SK-N-SH treated with all-trans-retinoic acid at 6 μM for 48 hours (cell line): ENCODE data around the gene EPB42.

Experiments
- ARNTL ChIP-seq: fragments of 450-650 bp; formaldehyde crosslinking; IDR thresholded peaks from 2 replicates; pipeline ENCODE4 v1.5.0; 2020; ENCODE audit warnings: low read depth, mild to moderate bottlenecking, moderate library complexity, borderline replicate concordance
- CREB5 ChIP-seq: fragments of 250-450 bp; sonication (Bioruptor Pico); IDR thresholded peaks from 2 replicates; pipeline ENCODE4 v1.5.1; 2020; ENCODE audit warnings: low read depth, mild to moderate bottlenecking, moderate library complexity
- CSDC2 ChIP-seq: fragments of 250-450 bp; sonication (Bioruptor Pico); IDR thresholded peaks from 2 replicates; pipeline ENCODE4 v1.5.0; 2020; ENCODE audit warnings: mild to moderate bottlenecking, moderate library complexity
- GLIS3 ChIP-seq: fragments of 250-450 bp; sonication (Bioruptor Pico); IDR thresholded peaks from 2 replicates; pipeline ENCODE4 v1.5.0; 2020; ENCODE audit warnings: mild to moderate bottlenecking, moderate library complexity
- POU6F1 ChIP-seq: fragments of 250-450 bp; sonication (Bioruptor Pico); IDR thresholded peaks from 2 replicates; pipeline ENCODE4 v1.8.0; 2021; ENCODE audit warnings: low read depth, mild to moderate bottlenecking, moderate library complexity, borderline replicate concordance
- RARB ChIP-seq: fragments of 250-450 bp; sonication (Bioruptor Pico); IDR thresholded peaks from 2 replicates; pipeline ENCODE4 v1.8.0; 2021; ENCODE audit warnings: mild to moderate bottlenecking, moderate library complexity
- TOX ChIP-seq: fragments of 250-450 bp; sonication (Bioruptor Pico); IDR thresholded peaks from 2 replicates; pipeline ENCODE4 v1.8.0; 2021; ENCODE audit warnings: mild to moderate bottlenecking, moderate library complexity, borderline replicate concordance
- ZFP3 ChIP-seq: fragments of 250-450 bp; sonication (Bioruptor Pico); IDR thresholded peaks from 2 replicates; pipeline ENCODE4 v1.5.0; 2020; ENCODE audit warnings: mild to moderate bottlenecking, moderate library complexity
- ZFP30 ChIP-seq: fragments of 450-650 bp; formaldehyde crosslinking; IDR thresholded peaks from 2 replicates; pipeline ENCODE4 v1.5.0; 2022; ENCODE audit warnings: mild to moderate bottlenecking, moderate library complexity
- TF ChIP-seq, protein P1 (sequence below): fragments of 250-450 bp; sonication (Bioruptor Pico); IDR thresholded peaks from 2 replicates; pipeline ENCODE4 v1.5.1; 2021; ENCODE audit warnings: mild to moderate bottlenecking, moderate library complexity
- TF ChIP-seq, protein P2 (sequence below): fragments of 250-450 bp; sonication (Bioruptor Pico); IDR thresholded peaks from 2 replicates; pipeline ENCODE4 v1.8.0; 2020; ENCODE audit warnings: mild to moderate bottlenecking, moderate library complexity, borderline replicate concordance
- TF ChIP-seq, protein P3 (sequence below): fragments of 250-450 bp; sonication (Bioruptor Pico); IDR thresholded peaks from 2 replicates; pipeline ENCODE4 v1.5.0; 2020; ENCODE audit warnings: mild to moderate bottlenecking, moderate library complexity

GRCh38 chr15:43212299-43212698 lies 8.5 kb downstream of the EPB42 start:
- no peak for TF ChIP-seq ZFP30
- TF ChIP-seq, protein P1, sequence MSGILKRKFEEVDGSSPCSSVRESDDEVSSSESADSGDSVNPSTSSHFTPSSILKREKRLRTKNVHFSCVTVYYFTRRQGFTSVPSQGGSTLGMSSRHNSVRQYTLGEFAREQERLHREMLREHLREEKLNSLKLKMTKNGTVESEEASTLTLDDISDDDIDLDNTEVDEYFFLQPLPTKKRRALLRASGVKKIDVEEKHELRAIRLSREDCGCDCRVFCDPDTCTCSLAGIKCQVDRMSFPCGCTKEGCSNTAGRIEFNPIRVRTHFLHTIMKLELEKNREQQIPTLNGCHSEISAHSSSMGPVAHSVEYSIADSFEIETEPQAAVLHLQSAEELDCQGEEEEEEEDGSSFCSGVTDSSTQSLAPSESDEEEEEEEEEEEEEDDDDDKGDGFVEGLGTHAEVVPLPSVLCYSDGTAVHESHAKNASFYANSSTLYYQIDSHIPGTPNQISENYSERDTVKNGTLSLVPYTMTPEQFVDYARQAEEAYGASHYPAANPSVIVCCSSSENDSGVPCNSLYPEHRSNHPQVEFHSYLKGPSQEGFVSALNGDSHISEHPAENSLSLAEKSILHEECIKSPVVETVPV = no peak
- no peak for TF ChIP-seq GLIS3 (CRISPR knock-in tag)
- TF ChIP-seq CREB5 = no peak
- TF ChIP-seq POU6F1 (CRISPR knock-in tag) = no peak
- no peak for TF ChIP-seq RARB (CRISPR knock-in tag)
- no peak for TF ChIP-seq CSDC2 (CRISPR knock-in tag)
- TF ChIP-seq, protein P2, sequence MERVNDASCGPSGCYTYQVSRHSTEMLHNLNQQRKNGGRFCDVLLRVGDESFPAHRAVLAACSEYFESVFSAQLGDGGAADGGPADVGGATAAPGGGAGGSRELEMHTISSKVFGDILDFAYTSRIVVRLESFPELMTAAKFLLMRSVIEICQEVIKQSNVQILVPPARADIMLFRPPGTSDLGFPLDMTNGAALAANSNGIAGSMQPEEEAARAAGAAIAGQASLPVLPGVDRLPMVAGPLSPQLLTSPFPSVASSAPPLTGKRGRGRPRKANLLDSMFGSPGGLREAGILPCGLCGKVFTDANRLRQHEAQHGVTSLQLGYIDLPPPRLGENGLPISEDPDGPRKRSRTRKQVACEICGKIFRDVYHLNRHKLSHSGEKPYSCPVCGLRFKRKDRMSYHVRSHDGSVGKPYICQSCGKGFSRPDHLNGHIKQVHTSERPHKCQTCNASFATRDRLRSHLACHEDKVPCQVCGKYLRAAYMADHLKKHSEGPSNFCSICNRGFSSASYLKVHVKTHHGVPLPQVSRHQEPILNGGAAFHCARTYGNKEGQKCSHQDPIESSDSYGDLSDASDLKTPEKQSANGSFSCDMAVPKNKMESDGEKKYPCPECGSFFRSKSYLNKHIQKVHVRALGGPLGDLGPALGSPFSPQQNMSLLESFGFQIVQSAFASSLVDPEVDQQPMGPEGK (CRISPR knock-in tag) = no peak
- TF ChIP-seq ARNTL (CRISPR knock-in tag) = no peak
- no peak for TF ChIP-seq ZFP3
- TF ChIP-seq TOX = no peak
- TF ChIP-seq, protein P3, sequence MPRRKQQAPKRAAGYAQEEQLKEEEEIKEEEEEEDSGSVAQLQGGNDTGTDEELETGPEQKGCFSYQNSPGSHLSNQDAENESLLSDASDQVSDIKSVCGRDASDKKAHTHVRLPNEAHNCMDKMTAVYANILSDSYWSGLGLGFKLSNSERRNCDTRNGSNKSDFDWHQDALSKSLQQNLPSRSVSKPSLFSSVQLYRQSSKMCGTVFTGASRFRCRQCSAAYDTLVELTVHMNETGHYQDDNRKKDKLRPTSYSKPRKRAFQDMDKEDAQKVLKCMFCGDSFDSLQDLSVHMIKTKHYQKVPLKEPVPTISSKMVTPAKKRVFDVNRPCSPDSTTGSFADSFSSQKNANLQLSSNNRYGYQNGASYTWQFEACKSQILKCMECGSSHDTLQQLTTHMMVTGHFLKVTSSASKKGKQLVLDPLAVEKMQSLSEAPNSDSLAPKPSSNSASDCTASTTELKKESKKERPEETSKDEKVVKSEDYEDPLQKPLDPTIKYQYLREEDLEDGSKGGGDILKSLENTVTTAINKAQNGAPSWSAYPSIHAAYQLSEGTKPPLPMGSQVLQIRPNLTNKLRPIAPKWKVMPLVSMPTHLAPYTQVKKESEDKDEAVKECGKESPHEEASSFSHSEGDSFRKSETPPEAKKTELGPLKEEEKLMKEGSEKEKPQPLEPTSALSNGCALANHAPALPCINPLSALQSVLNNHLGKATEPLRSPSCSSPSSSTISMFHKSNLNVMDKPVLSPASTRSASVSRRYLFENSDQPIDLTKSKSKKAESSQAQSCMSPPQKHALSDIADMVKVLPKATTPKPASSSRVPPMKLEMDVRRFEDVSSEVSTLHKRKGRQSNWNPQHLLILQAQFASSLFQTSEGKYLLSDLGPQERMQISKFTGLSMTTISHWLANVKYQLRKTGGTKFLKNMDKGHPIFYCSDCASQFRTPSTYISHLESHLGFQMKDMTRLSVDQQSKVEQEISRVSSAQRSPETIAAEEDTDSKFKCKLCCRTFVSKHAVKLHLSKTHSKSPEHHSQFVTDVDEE = no peak
